Naive thymus-derived CD4-positive, alpha-beta T cell (primary cell): Measurements from ENCODE around the gene IDH3A. TPM values are rescaled to one million over a fixed set of nuclear protein-coding genes. Genes with fewer than 3 reads are reported as not detected.

ENCODE experiments used
- ATAC-seq: fragments of 150-1000 bp; cut with Tn5 transposase; 2 replicates; pipeline ENCODE4 v1.10.0; 2021; ENCODE audit warnings: mild to moderate bottlenecking, moderate library complexity
- CTCF ChIA-PET: fragments of 350-600 bp; sonication (Branson Sonifier 250); formaldehyde crosslinking; loops from one replicate; lab custom pipeline; 2021; ENCODE audit warnings: antibody characterized with exemption; lab: Charles Lee
- POLR2A ChIA-PET: fragments of 350-600 bp; sonication (Branson Sonifier 250); formaldehyde crosslinking; loops from one replicate; lab custom pipeline; 2021; ENCODE audit warnings: antibody characterized with exemption, inconsistent platforms; lab: Charles Lee
- DNase-seq, 9 donors: peaks; one replicate each; pipeline versions ENCODE4 v3.0.0 to v3.0.0-alpha.2; 2020 to 2022; ENCODE audit warnings: mixed read lengths in 1 of 9
- H3K27ac ChIP-seq: one replicate; pipeline ENCODE4 v1.7.0; 2013; ENCODE audit warnings: mild to moderate bottlenecking, low read depth, low read length, moderate library complexity
- H3K27me3 ChIP-seq, 2 donors: one replicate each; pipeline ENCODE4 v1.7.0; 2013; ENCODE audit warnings: low read length in 2 of 2, mild to moderate bottlenecking in 2 of 2, moderate library complexity in 2 of 2; ENCODE audit not compliant: control insufficient read depth in 2 of 2, insufficient read depth in 2 of 2
- H3K36me3 ChIP-seq, 3 experiments: 1 replicate in 2 of 3; 2 replicates in 1 of 3; pipeline ENCODE4 v1.7.0; 2013; ENCODE audit warnings: low read length in 3 of 3, mild to moderate bottlenecking in 3 of 3, moderate library complexity in 1 of 3; ENCODE audit not compliant: insufficient read depth in 3 of 3, control insufficient read depth in 2 of 3
- H3K4me1 ChIP-seq, 2 donors: one replicate each; pipeline ENCODE4 v1.7.0; 2013; ENCODE audit warnings: low read length in 2 of 2, mild to moderate bottlenecking in 2 of 2, moderate library complexity in 1 of 2; ENCODE audit not compliant: control insufficient read depth in 2 of 2, insufficient read depth in 2 of 2
- H3K4me3 ChIP-seq: 2 replicates; pipeline ENCODE4 v1.7.0; 2013; ENCODE audit warnings: mild to moderate bottlenecking, low read length
- H3K9me3 ChIP-seq, 3 experiments: 1 replicate in 2 of 3; 2 replicates in 1 of 3; pipeline ENCODE4 v1.7.0; 2013; ENCODE audit warnings: low read length in 3 of 3; ENCODE audit not compliant: control insufficient read depth in 2 of 3
- H3K27ac Mint-ChIP-seq, 9 donors: one replicate each; pipeline ENCODE4 v1.8.0; 2020 to 2022; ENCODE audit warnings: mixed read lengths in 9 of 9, mild to moderate bottlenecking in 8 of 9, moderate library complexity in 5 of 9, inconsistent platforms in 2 of 9
- H3K27me3 Mint-ChIP-seq, 5 donors: one replicate each; pipeline ENCODE4 v1.8.0; 2021 to 2022; ENCODE audit warnings: mixed read lengths in 5 of 5, mild to moderate bottlenecking in 1 of 5
- H3K36me3 Mint-ChIP-seq, 5 donors: one replicate each; pipeline ENCODE4 v1.8.0; 2020 to 2022; ENCODE audit warnings: mixed read lengths in 5 of 5, mild to moderate bottlenecking in 3 of 5, inconsistent platforms in 1 of 5
- H3K4me1 Mint-ChIP-seq, 7 donors: one replicate each; pipeline ENCODE4 v1.8.0; 2020 to 2022; ENCODE audit warnings: mixed read lengths in 7 of 7, mild to moderate bottlenecking in 3 of 7, inconsistent platforms in 1 of 7
- H3K4me3 Mint-ChIP-seq, 10 donors: one replicate each; pipeline ENCODE4 v1.8.0; 2020 to 2022; ENCODE audit warnings: mild to moderate bottlenecking in 10 of 10, mixed read lengths in 10 of 10, moderate library complexity in 6 of 10, inconsistent platforms in 2 of 10
- H3K9me3 Mint-ChIP-seq, 11 donors: one replicate each; pipeline ENCODE4 v1.8.0; 2020 to 2022; ENCODE audit warnings: mixed read lengths in 11 of 11, mild to moderate bottlenecking in 4 of 11, inconsistent platforms in 1 of 11, moderate library complexity in 1 of 11
- intact Hi-C, 2 donors: fragments of 100-400 bp; cut with micrococcal nuclease; formaldehyde crosslinking; loops; one replicate each; pipeline ENCODE4 v1.15.1; 2023
- polyA plus RNA-seq, 2 donors: library from polyadenylated mRNA; unstranded; fragments of 300-500 nt; fragmentation: Illumina TruSeq; gene quantifications; one replicate each; pipeline ENCODE4 v1.2.3, GENCODE V29; 2021
- total RNA-seq, 6 experiments: library from RNA in 5 of 6; stranded (reverse) in 5 of 6; gene quantifications; 1 replicate in 5 of 6; 2 replicates in 1 of 6; pipeline ENCODE4 v1.2.3 and lab custom pipeline; 2021 to 2026

Gene IDH3A
- total RNA-seq (100 to 1,000 TPM in 1 of 5 experiments, 10 to 100 TPM in 4; 44.4 to 105 (median 61.1) TPM), polyA plus RNA-seq (10 to 100 TPM; 40.5 to 46.7 TPM), total RNA-seq (lab: John Stamatoyannopoulos, UW) (26.2 reads per million, percentile 56 among the genes with 10 or more reads in this experiment)

DNA sequence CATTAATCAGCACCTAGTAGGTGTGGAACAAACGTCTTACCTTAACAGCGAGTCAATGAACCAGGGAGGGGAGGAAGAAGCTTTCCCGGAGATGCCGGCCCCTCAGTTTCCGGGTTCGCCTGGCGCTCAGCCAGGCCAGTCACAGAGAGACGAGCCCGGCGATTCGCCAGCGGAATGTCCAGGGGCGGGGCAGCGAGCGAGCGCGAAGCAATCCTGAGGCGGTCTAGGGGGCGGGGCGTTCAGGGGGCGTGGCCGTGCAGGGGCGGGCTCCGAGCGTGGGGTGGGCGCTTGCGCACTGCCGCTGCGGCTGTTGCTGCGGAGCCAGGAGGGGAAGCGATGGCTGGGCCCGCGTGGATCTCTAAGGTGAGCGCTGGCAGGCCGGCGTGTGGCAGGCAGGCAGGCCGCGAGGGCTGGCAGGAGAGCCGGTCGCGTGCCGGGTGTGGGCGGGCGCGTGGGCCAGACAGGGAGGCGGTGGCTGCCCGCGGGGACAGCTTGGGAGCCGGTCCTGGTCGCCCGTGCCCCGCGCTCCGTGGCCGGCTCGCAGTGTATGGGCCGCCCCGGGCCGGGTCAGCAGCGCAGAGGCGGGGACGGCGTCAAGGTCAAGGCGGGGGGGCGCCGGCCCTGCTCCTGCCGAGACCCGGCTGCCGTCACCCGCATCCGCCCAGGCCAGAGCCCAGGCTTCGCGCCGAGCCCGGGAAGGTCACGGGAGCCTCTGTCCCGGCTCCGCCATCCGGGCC, at the start of gene IDH3A:
Gene IDH3A (plus strand): TSS at position 295 of the 737 bp plus-strand sequence. CDS start 42 bp downstream, at position 337.
- Mint-ChIP-seq H3K9me3 (no peaks in the 10 kb centered on the region), H3K36me3 (peaks cover 0 to 15% (median 7%) of the 10 kb centered on the region in 5 donors), H3K27ac (peak within 1 kb of the TSS; percentile 91 to 97 (median 95)), H3K4me3 (peak within 1 kb of the TSS; percentile 93 to 98 (median 96)), H3K4me1 (peaks cover 25 to 51% (median 43%) of the 10 kb centered on the region in 7 donors), H3K27me3 (no peaks in the 10 kb centered on the region)
- Histone ChIP-seq H3K27me3 (no peaks in the 10 kb centered on the region), H3K4me3 (peak within 1 kb of the TSS; percentile 76), H3K9me3 (no peaks in the 10 kb centered on the region), H3K4me1 (peaks cover 17 to 24% of the 10 kb centered on the region in 2 donors), H3K36me3 (no peaks in the 10 kb centered on the region), H3K27ac (peak within 1 kb of the TSS; percentile 77)
- ATAC-seq (peak; percentile 99), DNase-seq (peak; percentile 97 to 100 (median 99))
- CTCF ChIA-PET = interaction anchor here (1.3 kb wide), 1 partner anchor 20 kb away, joined by 4 read pairs; no protein-coding TSS in a partner anchor
- POLR2A ChIA-PET = interaction anchor here (0.6 to 3.2 kb wide), 10 partner anchors 9 to 310 kb away, joined by 3 to 13 read pairs (median 4); partner anchors contain the start of gene CIB2
- intact Hi-C loops = loop anchor here (1.0 to 5.0 kb wide), 12 partner anchors 18 to 727 kb away; partner anchors contain the start of genes CIB2 (in 2 of the 2), IREB2 (in 2 of the 2), SKIC8 (in 2 of the 2) and TBC1D2B (in 2 of the 2)

DNA sequence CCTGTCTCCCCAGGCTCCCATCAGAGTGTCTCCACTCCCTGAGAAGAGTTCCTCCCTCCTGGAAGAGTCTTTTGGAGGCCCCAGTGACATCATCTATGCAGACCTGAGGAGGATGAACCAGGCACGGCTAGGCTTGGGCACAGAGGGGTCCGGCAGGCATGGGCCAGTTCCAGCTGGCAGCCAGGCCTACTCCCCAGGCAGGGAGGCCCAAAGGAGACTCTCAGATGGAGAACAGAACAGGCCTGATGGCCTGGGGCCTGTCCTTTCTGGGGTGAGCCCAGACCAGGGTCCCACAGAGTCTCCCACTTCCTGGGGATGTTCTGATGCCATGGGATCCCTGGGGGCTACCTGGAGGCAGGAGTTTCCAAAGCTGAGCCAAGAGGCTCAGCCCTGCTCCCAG, 48.3 kb upstream of the IDH3A start:
- no peak overlapping the region for H3K4me3 ChIP-seq
- peak overlapping the region in 1 of 9 donors; percentile 51 for H3K27ac Mint-ChIP-seq
- H3K36me3 ChIP-seq = no peaks in the 10 kb centered on the region
- H3K27ac ChIP-seq = no peak overlapping the region
- H3K4me1 ChIP-seq = peaks cover 32 to 37% of the 10 kb centered on the region in 2 donors
- ATAC-seq = no peak
- H3K27me3 ChIP-seq = no peaks in the 10 kb centered on the region
- peaks cover 26 to 47% (median 28%) of the 10 kb centered on the region in 7 donors for H3K4me1 Mint-ChIP-seq
- no peaks in the 10 kb centered on the region for H3K9me3 Mint-ChIP-seq
- no peaks in the 10 kb centered on the region for H3K27me3 Mint-ChIP-seq
- ChIA-PET CTCF (interaction anchor here (0.8 to 1.2 kb wide), 2 partner anchors 137 to 141 kb away, joined by 3 read pairs; no protein-coding TSS in a partner anchor), POLR2A (no interaction called here)
- no peaks in the 10 kb centered on the region for H3K36me3 Mint-ChIP-seq
- no peaks in the 10 kb centered on the region for H3K9me3 ChIP-seq
- H3K4me3 Mint-ChIP-seq = no peak overlapping the region
- DNase-seq = no peak
- intact Hi-C loops = loop anchor here in 1 of 2 donors (5.0 kb wide), 1 partner anchor 34 kb away; no protein-coding TSS in a partner anchor

DNA sequence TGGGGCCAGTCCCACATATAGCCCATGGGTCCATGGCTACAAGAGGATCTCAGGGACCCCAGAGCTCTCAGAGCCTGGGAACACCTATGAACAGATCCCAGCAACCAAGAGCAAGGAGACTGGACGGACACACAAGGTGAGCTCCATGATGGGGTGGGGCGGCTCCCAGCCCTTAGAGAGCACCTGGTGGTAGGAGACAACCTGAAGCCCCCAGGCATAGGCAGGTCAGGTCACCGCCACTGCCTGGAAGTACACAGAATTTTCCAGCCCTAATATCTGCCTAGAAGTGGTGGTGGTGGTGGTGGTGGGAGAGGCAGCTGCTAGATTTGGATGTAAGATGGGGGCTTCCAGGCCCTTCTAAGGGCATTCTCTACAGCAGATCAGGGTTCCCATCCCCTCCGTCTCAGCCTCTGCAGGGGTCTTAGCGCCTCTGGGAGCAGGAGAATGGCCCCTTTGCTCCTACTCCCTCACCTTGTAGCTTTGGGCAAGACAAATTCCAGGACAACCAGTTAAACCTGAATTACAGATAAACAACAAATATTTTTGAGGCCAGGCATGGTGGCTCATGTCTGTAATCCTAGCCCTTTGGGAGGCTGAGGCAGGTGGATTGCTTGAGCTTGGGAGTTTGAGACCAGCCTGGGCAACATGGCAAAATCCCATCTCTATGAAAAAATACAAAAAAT, 47.6 kb upstream of the IDH3A start:
- intact Hi-C loops = loop anchor here in 1 of 2 donors (2.0 to 5.0 kb wide), 2 partner anchors 25 to 34 kb away; partner anchors contain the start of gene TBC1D2B
- CTCF ChIA-PET = interaction anchor here (0.8 to 1.2 kb wide), 2 partner anchors 137 to 140 kb away, joined by 3 read pairs; no protein-coding TSS in a partner anchor
- no peaks in the 10 kb centered on the region for H3K27me3 Mint-ChIP-seq
- no peaks in the 10 kb centered on the region for H3K27me3 ChIP-seq
- no peaks in the 10 kb centered on the region for H3K36me3 Mint-ChIP-seq
- H3K4me1 ChIP-seq = peaks cover 33 to 41% of the 10 kb centered on the region in 2 donors
- H3K36me3 ChIP-seq = no peaks in the 10 kb centered on the region
- POLR2A ChIA-PET = no interaction called here
- H3K9me3 ChIP-seq = no peaks in the 10 kb centered on the region
- no peak for ATAC-seq
- no peak overlapping the region for H3K4me3 Mint-ChIP-seq
- H3K27ac ChIP-seq = no peak overlapping the region
- H3K4me3 ChIP-seq = no peak overlapping the region
- peak overlapping the region in 2 of 9 donors; percentile 41 to 51 for H3K27ac Mint-ChIP-seq
- H3K4me1 Mint-ChIP-seq = peaks cover 29 to 54% (median 32%) of the 10 kb centered on the region in 7 donors
- no peaks in the 10 kb centered on the region for H3K9me3 Mint-ChIP-seq
- no peak for DNase-seq

DNA sequence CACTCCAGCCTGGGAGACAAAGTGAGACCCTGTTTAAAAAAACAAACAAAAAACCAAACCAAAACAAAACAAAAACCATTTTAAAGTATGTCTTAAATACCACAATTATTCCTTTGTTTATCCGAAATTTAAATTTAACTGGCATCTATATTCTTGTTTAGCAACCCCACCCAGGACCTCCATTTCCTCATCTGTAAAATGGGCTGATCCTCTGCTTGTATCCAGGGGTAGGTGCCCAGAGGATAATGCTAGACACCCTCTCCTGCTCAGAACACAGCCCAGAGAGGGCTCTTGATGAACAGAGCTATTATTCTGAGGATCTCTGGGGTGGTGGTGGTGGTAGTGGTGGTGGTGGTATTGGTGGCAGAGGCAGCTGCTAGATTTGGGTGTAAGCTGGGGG, 47.0 kb upstream of the IDH3A start:
- DNase-seq (no peak), ATAC-seq (no peak)
- peak overlapping the region in 6 of 9 donors; percentile 3 to 94 (median 48) for H3K27ac Mint-ChIP-seq
- Histone ChIP-seq H3K27ac (no peak overlapping the region), H3K27me3 (no peaks in the 10 kb centered on the region), H3K4me3 (no peak overlapping the region), H3K4me1 (peaks cover 33 to 41% of the 10 kb centered on the region in 2 donors), H3K9me3 (no peaks in the 10 kb centered on the region), H3K36me3 (no peaks in the 10 kb centered on the region)
- intact Hi-C loops = loop anchor here in 1 of 2 donors (2.0 to 5.0 kb wide), 2 partner anchors 25 to 35 kb away; partner anchors contain the start of gene TBC1D2B
- no peaks in the 10 kb centered on the region for H3K36me3 Mint-ChIP-seq
- CTCF ChIA-PET = interaction anchor here (0.9 to 1.8 kb wide), 2 partner anchors 10 to 136 kb away, joined by 3 to 5 read pairs; no protein-coding TSS in a partner anchor
- H3K4me1 Mint-ChIP-seq = peaks cover 29 to 59% (median 35%) of the 10 kb centered on the region in 7 donors
- POLR2A ChIA-PET = no interaction called here
- peak overlapping the region in 1 of 10 donors; percentile 70 for H3K4me3 Mint-ChIP-seq
- no peaks in the 10 kb centered on the region for H3K27me3 Mint-ChIP-seq
- no peaks in the 10 kb centered on the region for H3K9me3 Mint-ChIP-seq

DNA sequence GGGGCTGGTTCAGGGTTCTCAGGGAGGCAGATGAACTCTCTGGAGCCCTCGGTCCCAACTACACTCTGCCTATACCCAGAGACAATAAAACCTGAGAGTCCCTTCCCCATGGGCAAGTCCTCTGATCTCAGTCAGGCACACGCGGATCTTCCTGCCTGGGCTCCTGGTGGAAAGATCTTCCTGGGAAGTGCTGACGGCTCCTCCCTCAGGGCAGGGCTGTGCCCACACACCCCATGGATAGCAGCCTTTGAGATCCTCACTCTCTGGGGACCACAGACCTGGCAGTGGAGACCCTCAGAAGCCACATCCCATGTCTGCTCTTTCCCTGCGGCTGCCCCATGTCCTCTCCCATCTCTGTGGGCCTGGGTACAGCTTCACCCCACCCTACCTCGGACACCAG, 46.4 kb upstream of the IDH3A start:
- ATAC-seq (no peak), DNase-seq (no peak)
- H3K4me1 Mint-ChIP-seq = peaks cover 29 to 64% (median 35%) of the 10 kb centered on the region in 7 donors

More for the DNA sequence above, 46.4 kb upstream of the IDH3A start:
- no peaks in the 10 kb centered on the region for H3K36me3 ChIP-seq
- ChIA-PET POLR2A (interaction anchor here (0.8 kb wide), 1 partner anchor 55 kb away, joined by 3 read pairs; no protein-coding TSS in a partner anchor), CTCF (interaction anchor here (0.9 to 1.8 kb wide), 2 partner anchors 9 to 136 kb away, joined by 3 to 5 read pairs; no protein-coding TSS in a partner anchor)
- Mint-ChIP-seq H3K36me3 (no peaks in the 10 kb centered on the region), H3K9me3 (no peaks in the 10 kb centered on the region), H3K27me3 (no peaks in the 10 kb centered on the region), H3K4me3 (peak overlapping the region in 1 of 10 donors; percentile 70), H3K27ac (peak overlapping the region in 8 of 9 donors; percentile 3 to 94 (median 48))
- no peak overlapping the region for H3K27ac ChIP-seq
- H3K4me1 ChIP-seq = peaks cover 33 to 41% of the 10 kb centered on the region in 2 donors
- H3K9me3 ChIP-seq = no peaks in the 10 kb centered on the region
- intact Hi-C loops = loop anchor here in 1 of 2 donors (2.0 to 5.0 kb wide), 2 partner anchors 26 to 35 kb away; partner anchors contain the start of gene TBC1D2B
- H3K27me3 ChIP-seq = no peaks in the 10 kb centered on the region
- no peak overlapping the region for H3K4me3 ChIP-seq
